GM12872 (cell line): ENCODE data around the gene RTN1.

Source experiments
- TF ChIP-seq, protein P1 (sequence below): IDR thresholded peaks from 3 replicates; pipeline ENCODE4 v1.5.1; 2011; ENCODE audit warnings: low read depth, mild to moderate bottlenecking, low read length, moderate library complexity; ENCODE audit not compliant: insufficient read depth

The RTN1 gene

DNA sequence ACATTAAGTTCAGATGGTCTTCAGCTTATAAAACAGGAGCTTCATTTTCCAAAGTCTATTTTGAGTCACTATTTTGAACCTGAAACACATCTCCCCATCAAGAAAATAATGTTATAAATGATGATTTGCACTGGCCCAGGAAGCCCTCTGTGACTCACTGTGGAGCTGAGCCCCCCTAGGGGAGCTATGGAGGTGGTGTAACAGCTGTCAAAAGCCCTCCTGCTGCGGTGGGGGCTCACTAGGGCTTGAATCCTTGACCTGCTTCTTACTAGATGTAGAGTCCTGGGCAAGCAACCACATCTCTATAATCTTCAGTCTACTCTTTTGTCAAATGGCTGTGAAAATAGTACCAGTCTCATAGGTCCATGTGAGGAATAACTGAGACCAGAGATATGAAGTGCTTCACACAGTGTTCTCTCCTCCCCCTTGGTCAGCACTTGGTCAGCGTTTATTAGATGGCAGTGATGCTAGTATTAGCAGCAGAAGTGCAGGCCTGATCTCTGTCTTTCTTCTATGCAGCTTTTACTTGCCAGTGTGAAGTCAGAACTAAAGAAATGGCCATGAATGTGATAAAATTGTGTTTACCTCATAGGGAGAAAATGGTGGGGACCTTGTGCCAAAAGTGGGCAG is 83.4 kb downstream of the RTN1 start:
- TF ChIP-seq, protein P1, sequence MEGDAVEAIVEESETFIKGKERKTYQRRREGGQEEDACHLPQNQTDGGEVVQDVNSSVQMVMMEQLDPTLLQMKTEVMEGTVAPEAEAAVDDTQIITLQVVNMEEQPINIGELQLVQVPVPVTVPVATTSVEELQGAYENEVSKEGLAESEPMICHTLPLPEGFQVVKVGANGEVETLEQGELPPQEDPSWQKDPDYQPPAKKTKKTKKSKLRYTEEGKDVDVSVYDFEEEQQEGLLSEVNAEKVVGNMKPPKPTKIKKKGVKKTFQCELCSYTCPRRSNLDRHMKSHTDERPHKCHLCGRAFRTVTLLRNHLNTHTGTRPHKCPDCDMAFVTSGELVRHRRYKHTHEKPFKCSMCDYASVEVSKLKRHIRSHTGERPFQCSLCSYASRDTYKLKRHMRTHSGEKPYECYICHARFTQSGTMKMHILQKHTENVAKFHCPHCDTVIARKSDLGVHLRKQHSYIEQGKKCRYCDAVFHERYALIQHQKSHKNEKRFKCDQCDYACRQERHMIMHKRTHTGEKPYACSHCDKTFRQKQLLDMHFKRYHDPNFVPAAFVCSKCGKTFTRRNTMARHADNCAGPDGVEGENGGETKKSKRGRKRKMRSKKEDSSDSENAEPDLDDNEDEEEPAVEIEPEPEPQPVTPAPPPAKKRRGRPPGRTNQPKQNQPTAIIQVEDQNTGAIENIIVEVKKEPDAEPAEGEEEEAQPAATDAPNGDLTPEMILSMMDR: no peak

DNA sequence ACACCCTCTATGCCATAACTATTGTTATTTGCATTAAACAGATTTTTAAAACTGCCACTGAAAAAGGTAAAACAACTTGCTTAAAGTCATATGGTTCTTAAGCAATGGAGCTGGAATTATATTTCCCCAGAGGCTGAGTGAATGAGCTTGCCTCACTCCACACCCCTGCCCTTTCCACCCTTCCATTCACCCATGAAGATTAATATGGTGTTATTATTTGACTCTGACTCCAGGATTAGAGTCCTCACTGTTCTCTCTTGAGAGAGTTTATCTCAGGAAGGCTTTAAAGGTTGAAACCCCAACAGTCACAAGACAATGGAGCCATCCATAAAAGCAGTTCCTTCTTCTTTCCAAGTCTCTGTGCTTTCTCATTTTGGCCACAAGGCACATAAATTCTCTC is 84.9 kb downstream of the RTN1 start:
- TF ChIP-seq, protein P1: no peak

DNA sequence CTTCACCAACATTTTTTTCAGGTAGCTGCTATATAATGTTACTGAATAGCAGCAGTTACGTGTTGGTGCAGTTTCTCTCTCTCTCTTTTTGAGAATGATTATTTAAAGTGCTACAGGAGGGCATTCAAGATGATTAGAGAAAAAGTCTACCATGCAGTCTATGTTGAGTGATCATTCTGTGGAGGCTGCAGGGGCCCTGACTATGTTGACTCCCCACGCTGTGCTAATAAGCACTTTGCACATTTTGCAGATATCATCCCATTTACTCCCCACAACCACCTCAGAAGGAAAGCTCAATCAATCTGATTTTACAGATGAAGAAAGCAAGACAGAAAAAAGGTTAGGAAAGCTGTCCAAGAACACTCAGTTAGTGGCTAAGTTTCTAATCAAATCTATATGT is 87.8 kb downstream of the RTN1 start:
- TF ChIP-seq, protein P1: no peak

DNA sequence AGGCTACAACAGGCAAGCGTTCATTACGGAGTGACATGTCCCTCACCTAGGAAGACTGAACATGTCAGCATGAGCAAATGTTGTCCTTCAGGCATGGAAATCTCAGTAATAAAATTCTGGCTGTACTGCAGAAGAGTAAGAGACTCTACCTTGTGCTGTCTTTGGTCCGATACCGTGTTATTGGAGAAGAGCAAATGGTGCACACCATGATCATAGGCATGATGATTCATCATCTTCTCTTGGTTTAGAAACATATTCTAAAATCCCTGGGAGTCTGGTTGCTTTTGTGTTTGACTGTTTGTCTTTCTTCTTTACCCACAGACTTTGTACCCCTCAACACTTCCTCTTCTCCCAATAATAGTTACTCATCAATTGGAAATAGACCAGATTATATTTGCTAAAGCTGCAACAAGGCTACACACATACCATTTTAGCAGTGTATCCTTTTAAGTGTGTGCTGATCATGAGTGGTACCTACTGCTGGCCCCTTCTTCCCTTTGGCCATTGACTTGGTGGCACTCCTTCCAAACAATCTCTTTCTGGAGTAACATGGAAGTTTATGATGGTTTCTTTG is 93.5 kb downstream of the RTN1 start:
- TF ChIP-seq, protein P1: no peak

DNA sequence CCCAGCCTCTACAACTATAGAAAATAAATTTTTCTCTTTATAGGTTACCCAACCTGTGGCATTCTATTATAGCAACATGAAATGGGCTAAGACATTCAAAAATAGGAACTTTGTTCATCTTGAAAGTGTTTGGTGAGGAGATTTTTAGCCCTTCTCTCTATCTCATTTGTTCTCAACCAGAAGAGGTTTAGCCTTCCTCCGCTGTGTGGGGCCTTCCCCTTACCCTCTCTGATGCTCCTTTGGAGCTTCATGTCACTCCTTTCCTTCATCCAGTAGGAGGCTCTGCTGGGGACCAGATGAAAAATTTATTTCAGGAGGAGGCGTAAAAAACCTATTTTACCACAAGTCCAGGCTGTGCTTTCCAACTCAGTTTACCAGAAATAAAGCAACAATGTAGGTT is 94.1 kb downstream of the RTN1 start:
- TF ChIP-seq, protein P1: no peak

DNA sequence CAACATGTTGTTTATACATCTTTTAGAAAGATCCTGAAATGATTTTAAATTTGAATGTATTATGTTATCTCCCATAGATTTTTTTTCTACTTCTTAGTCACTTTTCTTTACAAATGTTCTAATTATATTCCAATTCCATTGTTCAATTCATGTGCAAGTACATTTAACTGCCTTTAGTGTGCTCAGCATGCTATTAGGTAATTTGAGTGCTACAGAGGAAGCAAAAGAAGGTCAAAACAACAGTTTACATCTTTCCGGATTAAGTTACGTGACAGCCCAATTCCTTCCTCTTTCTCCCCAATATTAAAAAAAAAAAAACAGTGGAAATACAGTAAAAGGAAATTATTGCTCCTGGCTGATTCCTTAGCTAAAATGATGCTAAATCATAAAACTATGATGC is 98.3 kb downstream of the RTN1 start:
- TF ChIP-seq, protein P1: no peak

DNA sequence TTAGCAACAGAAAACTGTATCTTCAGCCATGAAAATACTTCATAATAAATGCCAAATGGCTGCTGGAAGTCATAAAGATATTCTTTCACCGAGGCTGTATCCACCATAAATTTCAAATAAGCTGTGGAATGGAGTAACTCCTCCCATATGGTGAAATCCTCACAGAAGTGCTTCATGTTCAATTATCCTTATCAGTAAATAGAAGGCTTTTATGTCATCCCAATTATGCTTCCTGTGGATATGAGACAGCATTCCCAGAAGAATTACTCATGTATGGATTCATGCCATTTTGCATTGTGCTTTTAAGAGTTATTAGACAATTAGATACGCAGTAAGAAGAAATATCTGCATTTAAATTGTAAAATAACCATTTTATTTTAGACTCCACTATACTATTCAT is 99.0 kb downstream of the RTN1 start:
- TF ChIP-seq, protein P1: no peak
